Measurements from ENCODE around the gene KRTAP2-3. TPM values are rescaled to one million over a fixed set of nuclear protein-coding genes. Genes with fewer than 3 reads are reported as not detected.
"Not testable (repeated sequence)": the region's sequence is repeated elsewhere in the genome, so short reads cannot be mapped to it uniquely, and the experiment has no call there.

The KRTAP2-3 gene
- total RNA-seq, 8 experiments from 2014 or later: 0.33 TPM; not detected in 7

- H3K4me1 ChIP-seq (replicated peaks in 1 of 2); ATAC-seq (replicated peaks in 6 of 8); H3K27ac ChIP-seq; in situ Hi-C loops (cut with MboI; ENCODE audit: low pct_unique_long_range_greater_than_20kb in 2 of 9, low sequenced_read_pairs in 9 of 9, unreplicated experiment in 9 of 9); H3K4me3 ChIP-seq: not testable (repeated sequence)
- 0 to 67% methylated on average over 1 of the region's 14 CpGs; no CpG with 5 or more reads in 8 of the 10 experiments for WGBS, 10 experiments
Observed at GRCh38 chr17:41084100-41084856, 24.4 kb upstream of the KRTAP2-3 start, which contains the start of gene KRTAP4-7. Gene KRTAP4-7 (plus strand): TSS chr17:41084150. CDS start chr17:41084207, 57 bp downstream.

GRCh38 chr17:41083427-41083826 is 23.5 kb upstream of the KRTAP2-3 start:
- ATAC-seq (replicated peaks in 6 of 8); in situ Hi-C loops (cut with MboI; ENCODE audit: low pct_unique_long_range_greater_than_20kb in 2 of 9, low sequenced_read_pairs in 9 of 9, unreplicated experiment in 9 of 9); H3K4me3 ChIP-seq; H3K4me1 ChIP-seq (replicated peaks in 1 of 2); H3K27ac ChIP-seq: not testable (repeated sequence)
- 60 to 71% methylated on average over 1 of the region's 2 CpGs; no CpG with 5 or more reads in 8 of the 10 experiments for WGBS, 10 experiments

GRCh38 chr17:41082626-41083025 is 22.7 kb upstream of the KRTAP2-3 start:
- ATAC-seq (replicated peaks in 6 of 8): peak in 2 of 8 experiments; percentile 37 to 59
- no peak overlapping the region for H3K4me3 ChIP-seq
- 25 to 79% (median 58%) methylated on average over 1 to 4 of the region's 4 CpGs for WGBS, 10 experiments
- in situ Hi-C loops (cut with MboI; ENCODE audit: low pct_unique_long_range_greater_than_20kb in 2 of 9, low sequenced_read_pairs in 9 of 9, unreplicated experiment in 9 of 9): no loop called here
- no peak overlapping the region for H3K27ac ChIP-seq
- no peaks in the 10 kb centered on the region for H3K4me1 ChIP-seq (replicated peaks in 1 of 2)

GRCh38 chr17:41076788-41077187 is 16.9 kb upstream of the KRTAP2-3 start:
- Histone ChIP-seq H3K4me3 (no peak overlapping the region), H3K27ac (no peak overlapping the region), H3K4me1 (replicated peaks in 1 of 2) (peaks cover 0 to 3% of the 10 kb centered on the region in 2 donors)
- no peak for ATAC-seq (replicated peaks in 6 of 8)
- in situ Hi-C loops (cut with MboI; ENCODE audit: low pct_unique_long_range_greater_than_20kb in 2 of 9, low sequenced_read_pairs in 9 of 9, unreplicated experiment in 9 of 9): no loop called here

- in situ Hi-C loops (cut with MboI; ENCODE audit: low pct_unique_long_range_greater_than_20kb in 2 of 9, low sequenced_read_pairs in 9 of 9, unreplicated experiment in 9 of 9): no loop called here
- H3K4me1 ChIP-seq (replicated peaks in 1 of 2): peaks cover 0 to 3% of the 10 kb centered on the region in 2 donors
- 60 to 100% (median 80%) methylated on average over 1 to 2 of the region's 2 CpGs; no CpG with 5 or more reads in 2 of the 10 experiments for WGBS, 10 experiments
- no peak overlapping the region for H3K4me3 ChIP-seq
- no peak overlapping the region for H3K27ac ChIP-seq
- peak in 1 of 8 experiments; percentile 13 for ATAC-seq (replicated peaks in 6 of 8)
Observed at GRCh38 chr17:41073676-41074075, 13.8 kb upstream of the KRTAP2-3 start.

- Histone ChIP-seq H3K27ac (no peak overlapping the region), H3K4me1 (replicated peaks in 1 of 2) (peaks cover 0 to 3% of the 10 kb centered on the region in 2 donors), H3K4me3 (no peak overlapping the region)
- in situ Hi-C loops (cut with MboI; ENCODE audit: low pct_unique_long_range_greater_than_20kb in 2 of 9, low sequenced_read_pairs in 9 of 9, unreplicated experiment in 9 of 9): no loop called here
- WGBS, 10 experiments: 88 to 100% (median 97%) methylated on average over 1 to 5 of the region's 5 CpGs; no CpG with 5 or more reads in 3 of the 10 experiments
- ATAC-seq (replicated peaks in 6 of 8): no peak
Observed at GRCh38 chr17:41071606-41072360, 11.9 kb upstream of the KRTAP2-3 start.

- H3K4me3 ChIP-seq: no peak overlapping the region
- in situ Hi-C loops (cut with MboI; ENCODE audit: low pct_unique_long_range_greater_than_20kb in 2 of 9, low sequenced_read_pairs in 9 of 9, unreplicated experiment in 9 of 9): no loop called here
- no peak for ATAC-seq (replicated peaks in 6 of 8)
- no peak overlapping the region for H3K27ac ChIP-seq
- 50 to 100% (median 83%) methylated on average over 1 to 3 of the region's 3 CpGs; no CpG with 5 or more reads in 3 of the 10 experiments for WGBS, 10 experiments
- peaks cover 0 to 3% of the 10 kb centered on the region in 2 donors for H3K4me1 ChIP-seq (replicated peaks in 1 of 2)
Observed at GRCh38 chr17:41069031-41069430, 9.1 kb upstream of the KRTAP2-3 start.

GRCh38 chr17:41067281-41067680 is 7.4 kb upstream of the KRTAP2-3 start:
- no peaks in the 10 kb centered on the region for H3K4me1 ChIP-seq (replicated peaks in 1 of 2)
- in situ Hi-C loops (cut with MboI; ENCODE audit: low pct_unique_long_range_greater_than_20kb in 2 of 9, low sequenced_read_pairs in 9 of 9, unreplicated experiment in 9 of 9): no loop called here
- no peak overlapping the region for H3K4me3 ChIP-seq
- H3K27ac ChIP-seq: no peak overlapping the region
- peak in 3 of 8 experiments; percentile 83 to 93 (median 89) for ATAC-seq (replicated peaks in 6 of 8)

- Histone ChIP-seq H3K4me1 (replicated peaks in 1 of 2) (no peaks in the 10 kb centered on the region), H3K27ac (no peak within 1 kb of the TSS), H3K4me3 (no peak within 1 kb of the TSS)
- in situ Hi-C loops (cut with MboI; ENCODE audit: low pct_unique_long_range_greater_than_20kb in 2 of 9, low sequenced_read_pairs in 9 of 9, unreplicated experiment in 9 of 9): no loop called here
- ATAC-seq (replicated peaks in 6 of 8): peak in 6 of 8 experiments; percentile 16 to 90 (median 56)
- 51 to 100% (median 91%) methylated on average over 1 to 5 of the region's 6 CpGs for WGBS, 10 experiments
Observed at GRCh38 chr17:41065829-41066624, 6.1 kb upstream of the KRTAP2-3 start, which contains the start of gene KRTAP2-4. Gene KRTAP2-4 (minus strand): TSS chr17:41065879. CDS start chr17:41065845, 34 bp downstream.

- in situ Hi-C loops (cut with MboI; ENCODE audit: low pct_unique_long_range_greater_than_20kb in 2 of 9, low sequenced_read_pairs in 9 of 9, unreplicated experiment in 9 of 9); H3K4me3 ChIP-seq; H3K27ac ChIP-seq; H3K4me1 ChIP-seq (replicated peaks in 1 of 2); ATAC-seq (replicated peaks in 6 of 8): not testable (repeated sequence)
- WGBS, 10 experiments: 46 to 95% (median 78%) methylated on average over 1 to 4 of the region's 16 CpGs; no CpG with 5 or more reads in 1 of the 10 experiments
Observed at GRCh38 chr17:41065016-41065689, 5.2 kb upstream of the KRTAP2-3 start.

GRCh38 chr17:41064301-41064700 is 4.4 kb upstream of the KRTAP2-3 start:
- WGBS, 10 experiments: 56 to 100% (median 87%) methylated on average over 1 of the region's 1 CpG; no CpG with 5 or more reads in 1 of the 10 experiments

GRCh38 chr17:41063449-41063848 is 3.5 kb upstream of the KRTAP2-3 start:
- no peak for ATAC-seq (replicated peaks in 6 of 8)
- WGBS, 10 experiments: 75 to 98% (median 89%) methylated on average over 2 to 4 of the region's 4 CpGs; no CpG with 5 or more reads in 2 of the 10 experiments
- no peak overlapping the region for H3K27ac ChIP-seq
- H3K4me3 ChIP-seq: no peak overlapping the region
- no peaks in the 10 kb centered on the region for H3K4me1 ChIP-seq (replicated peaks in 1 of 2)
- in situ Hi-C loops (cut with MboI; ENCODE audit: low pct_unique_long_range_greater_than_20kb in 2 of 9, low sequenced_read_pairs in 9 of 9, unreplicated experiment in 9 of 9): no loop called here

More at GRCh38 chr17:41064301-41064700, 4.4 kb upstream of the KRTAP2-3 start:
- no peaks in the 10 kb centered on the region for H3K4me1 ChIP-seq (replicated peaks in 1 of 2)
- H3K4me3 ChIP-seq: no peak overlapping the region
- ATAC-seq (replicated peaks in 6 of 8): no peak
- H3K27ac ChIP-seq: no peak overlapping the region
- in situ Hi-C loops (cut with MboI; ENCODE audit: low pct_unique_long_range_greater_than_20kb in 2 of 9, low sequenced_read_pairs in 9 of 9, unreplicated experiment in 9 of 9): no loop called here
